PC-3 (cell line): ENCODE data around the gene TRAF3. TPM values are rescaled to one million over a fixed set of nuclear protein-coding genes. Genes with fewer than 3 reads are reported as not detected.

Source experiments
- ATAC-seq: fragments of 200-7000 bp; cut with Tn5 transposase; 2 replicates; pipeline ENCODE4 v1.9.1; 2020; ENCODE audit warnings: mild to moderate bottlenecking, moderate library complexity
- BruUV-seq: library from RNA; stranded (reverse); fragments of 400-500 nt; replicated peaks from 2 replicates; lab custom pipeline; 2021; lab: Mats Ljungman, UMichigan
- CTCF ChIA-PET: fragments of 300-600 bp; sonication (Branson Sonifier 250); formaldehyde crosslinking; loops from one replicate; lab custom pipeline; 2022; ENCODE audit warnings: antibody characterized with exemption; lab: Charles Lee
- POLR2A ChIA-PET: fragments of 300-600 bp; sonication (Branson Sonifier 250); formaldehyde crosslinking; loops from one replicate; lab custom pipeline; 2022; ENCODE audit warnings: antibody characterized with exemption; ENCODE audit not compliant: unreplicated experiment; lab: Charles Lee
- DNase-seq: peaks from one replicate; pipeline ENCODE4 v3.0.0-alpha.2; 2015
- H2AFZ ChIP-seq: fragments of 300-600 bp; sonication (generic); 2 replicates; pipeline ENCODE4 v1.6.0; 2016; ENCODE audit warnings: antibody characterized with exemption, low read length
- H3F3A ChIP-seq: fragments of 300-600 bp; sonication (generic); one replicate; pipeline ENCODE4 v1.6.0; 2017; ENCODE audit warnings: antibody characterized with exemption, low read length, control low read depth, mild to moderate bottlenecking; ENCODE audit not compliant: unreplicated experiment
- H3K27ac ChIP-seq: fragments of 300-600 bp; sonication (generic); 2 replicates; pipeline ENCODE4 v1.5.1; 2016; ENCODE audit warnings: mild to moderate bottlenecking, low read length
- H3K27me3 ChIP-seq: fragments of 300-600 bp; sonication (generic); 2 replicates; pipeline ENCODE4 v1.6.1; 2016; ENCODE audit warnings: low read length, mixed read lengths
- H3K36me3 ChIP-seq: fragments of 300-600 bp; sonication (generic); 2 replicates; pipeline ENCODE4 v1.6.1; 2016; ENCODE audit warnings: low read depth, mixed run types, low read length, mixed read lengths
- H3K4me1 ChIP-seq: fragments of 300-600 bp; sonication (generic); 2 replicates; pipeline ENCODE4 v1.5.1; 2016; ENCODE audit warnings: low read length; ENCODE audit not compliant: insufficient read depth
- H3K4me2 ChIP-seq: fragments of 300-600 bp; sonication (generic); 2 replicates; pipeline ENCODE4 v1.6.0; 2016; ENCODE audit warnings: low read length
- H3K4me3 ChIP-seq: fragments of 300-600 bp; sonication (generic); 2 replicates; pipeline ENCODE4 v1.5.1; 2016; ENCODE audit warnings: mild to moderate bottlenecking, low read length, mixed read lengths
- H3K79me2 ChIP-seq: fragments of 300-600 bp; sonication (generic); 2 replicates; pipeline ENCODE4 v1.6.1; 2017; ENCODE audit warnings: low read length, mixed read lengths
- H3K9ac ChIP-seq: fragments of 300-600 bp; sonication (generic); 2 replicates; pipeline ENCODE4 v1.6.0; 2016; ENCODE audit warnings: mild to moderate bottlenecking, low read length
- H3K9me2 ChIP-seq: fragments of 300-600 bp; sonication (generic); replicated peaks from 2 replicates; pipeline ENCODE4 v1.6.1; 2016; ENCODE audit warnings: mixed run types, low read length, mixed read lengths
- H3K9me3 ChIP-seq: fragments of 300-600 bp; sonication (generic); 2 replicates; pipeline ENCODE4 v1.6.1; 2016; ENCODE audit warnings: low read length, mixed read lengths
- H4K20me1 ChIP-seq: fragments of 300-600 bp; sonication (generic); 2 replicates; pipeline ENCODE4 v1.6.1; 2016; ENCODE audit warnings: low read length, mixed read lengths
- CTCF ChIP-seq: fragments of 300-600 bp; sonication (generic); conservative IDR thresholded peaks from 2 replicates; pipeline ENCODE4 v1.5.1; 2017; ENCODE audit warnings: antibody characterized with exemption, low read depth, mild to moderate bottlenecking, low read length
- EZH2 ChIP-seq: fragments of 300-600 bp; sonication (generic); IDR thresholded peaks from one replicate; pipeline ENCODE4 v1.6.1; 2017; ENCODE audit warnings: antibody characterized with exemption, mild to moderate bottlenecking, low read length; ENCODE audit not compliant: unreplicated experiment
- EZH2phosphoT487 ChIP-seq: fragments of 300-600 bp; sonication (generic); IDR thresholded peaks from 2 replicates; pipeline ENCODE4 v1.6.1; 2018; ENCODE audit warnings: mild to moderate bottlenecking, antibody characterized with exemption, low read length, borderline replicate concordance
- intact Hi-C: fragments of 100-400 bp; cut with micrococcal nuclease; formaldehyde crosslinking; loops from 2 replicates; pipeline ENCODE4 v1.9.0; 2023
- total RNA-seq: library from RNA; depleted of rRNA; stranded (reverse); fragments of >200 nt; gene quantifications from 2 replicates; pipeline ENCODE4 v1.2.3, GENCODE V29; 2014

Gene TRAF3
- total RNA-seq, 1 experiment from 2014 or later = 19.4 TPM

- no peak overlapping the region for H3K4me3 ChIP-seq
- no peaks in the 10 kb centered on the region for H3K79me2 ChIP-seq
- no peaks in the 10 kb centered on the region for H3K9me2 ChIP-seq
- no peak overlapping the region for H2AFZ ChIP-seq
- CTCF ChIA-PET = no interaction called here
- POLR2A ChIA-PET = no interaction called here
- TF ChIP-seq EZH2phosphoT487 (no peak), CTCF (no peak), EZH2 (no peak)
- no peaks in the 10 kb centered on the region for H3K4me1 ChIP-seq
- H3K36me3 ChIP-seq = no peaks in the 10 kb centered on the region
- H3K27ac ChIP-seq = no peak overlapping the region
- H4K20me1 ChIP-seq = no peaks in the 10 kb centered on the region
- no peak overlapping the region for H3K9ac ChIP-seq
- intact Hi-C loops = loop anchor here (10.0 kb wide), 1 partner anchor 142 kb away; the partner anchor contains the start of gene TRAF3
- no peaks in the 10 kb centered on the region for H3K27me3 ChIP-seq
- ATAC-seq = no peak
- no peak for DNase-seq
- H3K9me3 ChIP-seq = 0 out of 2 replicates have a peak, but pooled peaks cover 5% of the 10 kb centered on the region
- no TSS peak for BruUV-seq
- no peak overlapping the region for H3K4me2 ChIP-seq
- H3F3A ChIP-seq = no peaks in the 10 kb centered on the region
Observed at GRCh38 chr14:102916347-102917055, 139.3 kb downstream of the TRAF3 start.

GRCh38 chr14:102917056-102917385 is 139.8 kb downstream of the TRAF3 start:
- no peak for DNase-seq
- intact Hi-C loops = loop anchor here (10.0 kb wide), 1 partner anchor 142 kb away; the partner anchor contains the start of gene TRAF3
- Histone ChIP-seq H3K36me3 (no peaks in the 10 kb centered on the region), H3K9me3 (0 out of 2 replicates have a peak, but pooled peaks cover 5% of the 10 kb centered on the region), H3K9me2 (no peaks in the 10 kb centered on the region), H2AFZ (no peak overlapping the region), H3K4me2 (no peak overlapping the region), H3K79me2 (no peaks in the 10 kb centered on the region), H3K9ac (no peak overlapping the region), H3K27me3 (no peaks in the 10 kb centered on the region), H4K20me1 (no peaks in the 10 kb centered on the region), H3K4me3 (no peak overlapping the region), H3F3A (no peaks in the 10 kb centered on the region), H3K27ac (no peak overlapping the region), H3K4me1 (no peaks in the 10 kb centered on the region)
- ChIA-PET POLR2A (no interaction called here), CTCF (no interaction called here)
- no peak for ATAC-seq
- TF ChIP-seq EZH2 (no peak), EZH2phosphoT487 (no peak), CTCF (no peak)
- no TSS peak for BruUV-seq
